Gastrocnemius medialis (tissue), 4 donors: ENCODE results near the gene LDLRAD3. TPM values are rescaled to one million over a fixed set of nuclear protein-coding genes. Genes with fewer than 3 reads are reported as not detected.

Experiments
- ATAC-seq, 2 donors: fragments of 150-250 bp; one replicate each; pipeline ENCODE4 v1.9.1; 2016
- DNase-seq, 2 donors: peaks; one replicate each; pipeline ENCODE4 v3.0.0-alpha.2; 2019
- H3K27ac ChIP-seq, 4 donors: fragments of 200-600 bp; sonication (generic); 1 replicate in 1 of 4; 2 replicates in 3 of 4; pipeline ENCODE4 v1.5.1; 2016 to 2018; ENCODE audit warnings: mild to moderate bottlenecking in 2 of 4, moderate library complexity in 1 of 4
- H3K27me3 ChIP-seq, 3 donors: fragments of 200-600 bp; sonication (generic) in 2 of 3; 1 replicate in 1 of 3; 2 replicates in 2 of 3; pipeline versions ENCODE4 v1.5.1 to v1.6.0; 2016 to 2019; ENCODE audit warnings: mild to moderate bottlenecking in 1 of 3, moderate library complexity in 1 of 3
- H3K36me3 ChIP-seq, 2 donors: fragments of 200-600 bp; sonication (generic) in 1 of 2; one replicate each; pipeline ENCODE4 v1.5.1; 2017 to 2018
- H3K4me1 ChIP-seq, 2 donors: fragments of 200-600 bp; sonication (generic) in 1 of 2; one replicate each; pipeline ENCODE4 v1.5.1; 2016 to 2017; ENCODE audit warnings: mild to moderate bottlenecking in 2 of 2
- H3K4me3 ChIP-seq, 4 donors: fragments of 200-600 bp; sonication (generic) in 3 of 4; 1 replicate in 1 of 4; 2 replicates in 3 of 4; pipeline ENCODE4 v1.5.1; 2016 to 2019; ENCODE audit warnings: mild to moderate bottlenecking in 2 of 4
- H3K9me3 ChIP-seq, 3 donors: fragments of 200-600 bp; sonication (generic) in 2 of 3; 1 replicate in 1 of 3; 2 replicates in 2 of 3; pipeline ENCODE4 v1.5.1; 2016 to 2019
- CTCF ChIP-seq, 5 experiments: fragments of 450-650 bp in 3 of 5; fragments of 200-600 bp in 2 of 5; sonication (generic) in 2 of 5; IDR thresholded peaks in 4 of 5; conservative IDR thresholded peaks in 1 of 5; 1 replicate in 4 of 5; 2 replicates in 1 of 5; pipeline ENCODE4 v1.5.1; 2016 to 2019; ENCODE audit warnings: antibody characterized with exemption in 5 of 5, mild to moderate bottlenecking in 3 of 5, moderate library complexity in 3 of 5
- POLR2A ChIP-seq, 2 donors: fragments of 450-650 bp; IDR thresholded peaks; one replicate each; pipeline ENCODE4 v1.6.1; 2017; ENCODE audit warnings: antibody characterized with exemption in 2 of 2, mild to moderate bottlenecking in 2 of 2, moderate library complexity in 2 of 2
- in situ Hi-C, 4 donors: fragments of 200-750 bp; cut with MboI; loops; one replicate each; pipeline versions ENCODE4 v1.15.0 to v1.8.0; 2017; ENCODE audit warnings: low sequenced_read_pairs in 4 of 4
- intact Hi-C: fragments of 100-400 bp; cut with DNase I; formaldehyde crosslinking; loops from one replicate; pipeline ENCODE4 v1.15.1; 2023; ENCODE audit warnings: low total_unique reads
- total RNA-seq, 4 donors: library from RNA; depleted of rRNA; stranded (reverse); fragments of >200 nt; gene quantifications; one replicate each; pipeline versions ENCODE4 v1.1.0 to v1.2.3, GENCODE V29; 2016

The LDLRAD3 gene
- total RNA-seq, 4 donors from 2014 or later: 6.1 to 12.8 (median 11.8) TPM

- Histone ChIP-seq H3K4me3 (no peak overlapping the region), H3K27ac (no peak overlapping the region), H3K9me3 (no peaks in the 10 kb centered on the region), H3K4me1 (peaks cover 16 to 17% of the 10 kb centered on the region in 2 donors), H3K36me3 (no peaks in the 10 kb centered on the region), H3K27me3 (no peaks in the 10 kb centered on the region)
- intact Hi-C loops (no loop called here), in situ Hi-C loops (no loop called here)
- DNase-seq: no peak
- no peak for TF ChIP-seq CTCF (IDR thresholded peaks at IDR 0.05 in 4 of 5, conservative IDR thresholded peaks at IDR 0.05 in 1 of 5)
- no peak for TF ChIP-seq POLR2A (IDR thresholded peaks at IDR 0.05)
- no peak for ATAC-seq
Observed at GRCh38 chr11:35938231-35938630, 5.6 kb upstream of the LDLRAD3 start.

- no peak for DNase-seq
- peak overlapping the region; percentile 71 to 85 (median 80) for H3K27ac ChIP-seq
- peaks cover 15 to 19% of the 10 kb centered on the region in 2 donors for H3K4me1 ChIP-seq
- intact Hi-C loops: loop anchor here (5.0 to 10.0 kb wide), 2 partner anchors 119 to 281 kb away; partner anchors contain the start of gene TRIM44
- no peaks in the 10 kb centered on the region for H3K9me3 ChIP-seq
- H3K4me3 ChIP-seq: peak overlapping the region; percentile 57 to 73 (median 61)
- peak; percentile 6 to 8 for ATAC-seq
- TF ChIP-seq POLR2A (IDR thresholded peaks at IDR 0.05) (no peak), CTCF (IDR thresholded peaks at IDR 0.05 in 4 of 5, conservative IDR thresholded peaks at IDR 0.05 in 1 of 5) (no peak)
- in situ Hi-C loops: no loop called here
- no peaks in the 10 kb centered on the region for H3K36me3 ChIP-seq
- H3K27me3 ChIP-seq: no peaks in the 10 kb centered on the region
Observed at GRCh38 chr11:35943309-35943708, 553 bp upstream of the LDLRAD3 start.

- Histone ChIP-seq H3K27ac (peak overlapping the region; percentile 67 to 80 (median 74)), H3K9me3 (no peaks in the 10 kb centered on the region), H3K4me3 (peak overlapping the region; percentile 52 to 72 (median 63)), H3K4me1 (peaks cover 15 to 21% of the 10 kb centered on the region in 2 donors), H3K36me3 (no peaks in the 10 kb centered on the region), H3K27me3 (no peaks in the 10 kb centered on the region)
- ATAC-seq (peak; percentile 35 to 56), DNase-seq (peak; percentile 28 to 67)
- TF ChIP-seq POLR2A (IDR thresholded peaks at IDR 0.05) (no peak), CTCF (IDR thresholded peaks at IDR 0.05 in 4 of 5, conservative IDR thresholded peaks at IDR 0.05 in 1 of 5) (no peak)
- in situ Hi-C loops (no loop called here), intact Hi-C loops (loop anchor here (5.0 to 10.0 kb wide), 2 partner anchors 120 to 282 kb away; partner anchors contain the start of gene TRIM44)
Observed at GRCh38 chr11:35944503-35945136, 758 bp downstream of the LDLRAD3 start.

GRCh38 chr11:35945137-35945518 is 1.3 kb downstream of the LDLRAD3 start:
- Histone ChIP-seq H3K4me1 (peaks cover 15 to 21% of the 10 kb centered on the region in 2 donors), H3K36me3 (no peaks in the 10 kb centered on the region), H3K4me3 (peak overlapping the region; percentile 52 to 72 (median 63)), H3K27ac (peak overlapping the region; percentile 67 to 80 (median 74)), H3K9me3 (no peaks in the 10 kb centered on the region), H3K27me3 (no peaks in the 10 kb centered on the region)
- TF ChIP-seq CTCF (IDR thresholded peaks at IDR 0.05 in 4 of 5, conservative IDR thresholded peaks at IDR 0.05 in 1 of 5) (no peak), POLR2A (IDR thresholded peaks at IDR 0.05) (no peak)
- in situ Hi-C loops: no loop called here
- ATAC-seq (no peak), DNase-seq (no peak)
- intact Hi-C loops: loop anchor here (10.0 kb wide), 1 partner anchor 120 kb away; no protein-coding TSS in a partner anchor
